GM12872 (cell line): ENCODE data around the gene SESN2.

ENCODE experiments used
- TF ChIP-seq, protein P1 (sequence below): IDR thresholded peaks from 3 replicates; pipeline ENCODE4 v1.5.1; 2011; ENCODE audit warnings: low read depth, mild to moderate bottlenecking, low read length, moderate library complexity; ENCODE audit not compliant: insufficient read depth

Gene SESN2, protein sequence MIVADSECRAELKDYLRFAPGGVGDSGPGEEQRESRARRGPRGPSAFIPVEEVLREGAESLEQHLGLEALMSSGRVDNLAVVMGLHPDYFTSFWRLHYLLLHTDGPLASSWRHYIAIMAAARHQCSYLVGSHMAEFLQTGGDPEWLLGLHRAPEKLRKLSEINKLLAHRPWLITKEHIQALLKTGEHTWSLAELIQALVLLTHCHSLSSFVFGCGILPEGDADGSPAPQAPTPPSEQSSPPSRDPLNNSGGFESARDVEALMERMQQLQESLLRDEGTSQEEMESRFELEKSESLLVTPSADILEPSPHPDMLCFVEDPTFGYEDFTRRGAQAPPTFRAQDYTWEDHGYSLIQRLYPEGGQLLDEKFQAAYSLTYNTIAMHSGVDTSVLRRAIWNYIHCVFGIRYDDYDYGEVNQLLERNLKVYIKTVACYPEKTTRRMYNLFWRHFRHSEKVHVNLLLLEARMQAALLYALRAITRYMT

DNA sequence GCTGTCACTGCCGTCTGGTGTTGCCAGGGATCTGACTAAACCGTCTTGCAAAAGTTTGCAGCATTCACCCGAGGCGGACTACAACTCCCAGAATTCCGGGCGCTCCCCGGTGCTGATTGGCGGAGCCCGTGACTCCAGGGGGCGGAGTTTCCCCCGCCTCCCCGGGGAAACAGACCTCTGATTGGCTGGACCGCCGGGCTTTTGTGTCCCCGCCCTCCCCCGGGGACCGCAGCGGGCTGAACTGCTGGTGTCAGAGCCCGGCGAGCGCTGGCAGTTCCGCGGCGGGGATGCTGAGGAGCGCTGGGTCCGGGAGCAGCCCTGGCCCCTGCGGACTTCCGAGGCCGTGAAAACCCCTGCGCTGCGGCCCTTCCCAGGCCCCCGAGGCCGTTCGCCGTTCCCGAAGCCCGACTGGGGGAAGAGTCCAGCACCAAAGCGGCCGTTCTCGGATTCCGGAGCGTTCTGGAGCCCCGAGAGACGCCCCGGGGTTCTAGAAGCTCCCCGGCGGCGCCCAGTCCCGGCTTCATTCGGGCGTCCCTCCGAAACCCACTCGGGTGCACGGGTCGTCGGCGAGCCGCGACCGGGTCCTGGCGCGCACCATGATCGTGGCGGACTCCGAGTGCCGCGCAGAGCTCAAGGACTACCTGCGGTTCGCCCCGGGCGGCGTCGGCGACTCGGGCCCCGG is at the start of gene SESN2:
SESN2 (plus strand) TSS at position 267 of the 682 bp plus-strand sequence; CDS start at position 597, 330 bp downstream.
- TF ChIP-seq, protein P1, sequence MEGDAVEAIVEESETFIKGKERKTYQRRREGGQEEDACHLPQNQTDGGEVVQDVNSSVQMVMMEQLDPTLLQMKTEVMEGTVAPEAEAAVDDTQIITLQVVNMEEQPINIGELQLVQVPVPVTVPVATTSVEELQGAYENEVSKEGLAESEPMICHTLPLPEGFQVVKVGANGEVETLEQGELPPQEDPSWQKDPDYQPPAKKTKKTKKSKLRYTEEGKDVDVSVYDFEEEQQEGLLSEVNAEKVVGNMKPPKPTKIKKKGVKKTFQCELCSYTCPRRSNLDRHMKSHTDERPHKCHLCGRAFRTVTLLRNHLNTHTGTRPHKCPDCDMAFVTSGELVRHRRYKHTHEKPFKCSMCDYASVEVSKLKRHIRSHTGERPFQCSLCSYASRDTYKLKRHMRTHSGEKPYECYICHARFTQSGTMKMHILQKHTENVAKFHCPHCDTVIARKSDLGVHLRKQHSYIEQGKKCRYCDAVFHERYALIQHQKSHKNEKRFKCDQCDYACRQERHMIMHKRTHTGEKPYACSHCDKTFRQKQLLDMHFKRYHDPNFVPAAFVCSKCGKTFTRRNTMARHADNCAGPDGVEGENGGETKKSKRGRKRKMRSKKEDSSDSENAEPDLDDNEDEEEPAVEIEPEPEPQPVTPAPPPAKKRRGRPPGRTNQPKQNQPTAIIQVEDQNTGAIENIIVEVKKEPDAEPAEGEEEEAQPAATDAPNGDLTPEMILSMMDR: no peak

DNA sequence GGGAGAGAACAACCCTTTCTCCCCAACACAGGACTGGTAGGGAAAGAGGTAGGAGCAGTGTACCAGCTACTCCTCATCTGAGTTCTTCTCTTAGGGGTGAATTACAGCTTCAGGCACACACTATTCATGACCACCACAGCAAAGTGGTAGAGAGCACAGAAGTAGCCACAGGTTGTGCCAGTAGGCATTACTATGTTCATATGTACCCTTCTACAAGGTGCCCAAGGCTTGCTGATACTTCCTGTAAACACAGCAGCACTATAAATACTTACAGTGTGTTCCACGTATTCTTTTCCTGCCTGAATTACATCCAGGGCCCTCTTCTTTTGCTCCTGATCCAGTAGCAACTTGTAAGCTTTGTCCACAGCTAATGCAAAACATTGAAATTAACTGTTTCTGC is 49.6 kb upstream of the SESN2 start:
- TF ChIP-seq, protein P1: no peak

DNA sequence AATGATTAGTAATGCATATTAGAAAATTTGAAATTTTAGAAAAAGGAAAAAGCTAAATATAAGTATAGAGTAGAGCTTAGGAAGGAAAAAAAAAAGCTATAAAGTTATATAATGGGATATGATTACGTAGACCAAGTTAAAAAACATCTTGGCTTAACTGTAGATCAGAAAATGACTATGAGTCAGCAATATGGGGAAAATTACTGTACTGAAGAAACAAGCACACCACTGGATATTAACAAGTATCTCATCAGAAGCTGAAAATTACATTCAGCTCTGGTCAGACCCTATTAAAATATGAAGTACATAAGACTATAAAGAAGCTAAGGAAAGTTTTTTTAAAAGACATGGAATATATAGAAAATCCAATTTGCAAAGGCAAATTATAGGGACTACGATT is 46.0 kb upstream of the SESN2 start:
- TF ChIP-seq, protein P1: no peak

DNA sequence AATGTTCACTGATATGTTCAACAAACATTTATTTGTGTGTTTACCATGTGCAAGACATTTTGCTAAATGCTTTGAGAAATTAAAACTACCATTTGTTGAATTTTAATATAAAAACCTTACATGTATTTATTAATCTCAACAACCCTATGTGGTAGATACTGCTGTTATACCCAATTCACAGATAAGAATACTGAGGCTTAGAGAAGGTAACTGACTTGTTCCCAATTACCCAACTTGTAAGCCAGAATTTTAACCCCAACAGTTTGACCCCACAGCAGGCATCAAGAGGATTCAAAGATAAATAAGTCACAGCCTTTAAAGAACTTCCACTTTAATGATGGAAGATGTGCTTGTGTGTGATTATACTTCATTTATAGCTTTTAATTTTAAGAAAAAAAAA is 30.2 kb upstream of the SESN2 start:
- TF ChIP-seq, protein P1: no peak

DNA sequence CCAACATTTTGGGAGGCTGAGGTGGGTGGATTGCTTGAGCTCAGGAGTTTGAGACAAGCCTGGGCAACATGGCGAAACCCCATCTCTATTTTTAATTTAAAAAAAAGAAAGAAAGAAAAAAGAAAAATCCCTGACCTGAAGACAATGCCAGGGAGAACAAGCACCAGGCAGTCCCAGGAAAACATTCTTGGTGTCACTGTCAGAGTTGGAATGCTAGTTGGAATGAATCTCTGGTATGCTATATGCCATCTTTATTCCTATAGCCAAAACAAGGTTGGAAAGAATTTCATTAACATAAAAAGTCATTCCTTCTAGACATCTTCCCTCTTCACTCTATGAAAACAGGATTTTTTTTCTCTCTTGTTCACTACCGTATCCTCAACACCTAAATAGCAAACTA is 29.3 kb upstream of the SESN2 start:
- TF ChIP-seq, protein P1: no peak

DNA sequence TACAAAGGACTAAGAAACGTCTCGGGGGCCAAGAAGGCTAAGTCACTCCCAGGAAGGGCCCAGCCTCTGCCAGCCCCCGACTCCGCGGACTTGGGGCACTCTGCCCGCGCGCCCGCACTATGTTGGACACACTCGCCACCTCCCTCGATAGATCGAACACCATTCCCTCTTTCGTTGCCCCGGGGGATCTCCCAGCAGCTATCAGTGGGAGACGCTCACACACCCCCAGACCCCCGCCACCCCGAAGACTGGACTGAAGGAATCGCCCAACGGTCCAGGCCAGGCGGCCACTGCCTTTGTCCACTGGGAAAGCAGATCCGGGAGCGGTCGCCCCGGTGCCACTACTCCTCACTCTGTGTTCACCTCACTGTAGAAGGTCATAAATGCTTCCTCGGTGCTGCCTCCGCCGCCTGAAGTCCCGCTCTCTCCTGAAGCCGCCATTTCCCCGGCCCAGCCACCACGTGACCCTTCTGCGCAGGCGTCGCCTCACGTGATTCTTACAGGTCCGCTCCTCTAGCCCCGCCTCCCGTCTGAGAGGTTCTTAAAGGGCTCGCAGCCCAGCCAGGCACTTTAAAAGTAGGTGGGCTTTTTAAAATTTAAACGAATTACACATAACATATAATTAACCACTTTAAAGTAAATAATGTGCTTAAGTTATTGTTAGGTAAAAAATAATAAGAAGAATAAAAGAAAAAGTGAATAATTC is 26.6 kb upstream of the SESN2 start, which contains the start of gene DNAJC8:
DNAJC8 (minus strand) TSS at position 472 of the 706 bp plus-strand sequence; CDS start at position 441, 31 bp downstream.
- TF ChIP-seq, protein P1: no peak

DNA sequence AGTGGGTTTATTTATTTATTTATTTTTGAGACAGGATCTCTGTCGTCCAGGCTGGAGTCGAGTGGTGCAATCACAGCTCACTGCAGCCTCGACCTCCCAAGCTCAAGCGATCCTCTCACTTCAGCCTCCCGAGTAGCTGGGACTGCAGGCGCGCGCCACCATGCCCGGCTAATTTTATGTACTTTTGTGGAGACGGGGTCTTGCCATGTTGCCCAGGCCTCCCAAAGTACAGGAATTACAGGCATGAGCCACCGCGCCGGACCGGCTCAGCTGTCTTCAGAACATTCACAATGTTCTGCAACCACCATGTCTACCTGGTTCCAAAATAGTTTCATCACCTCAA is 26.1 kb upstream of the SESN2 start:
- TF ChIP-seq, protein P1: no peak
